GM21619 (cell line): Measurements from ENCODE around the gene GPRC5B.

Source experiments
- ATAC-seq: cut with Tn5 transposase; IDR thresholded peaks from one replicate; pipeline ENCODE4 v1.9.1; 2021; ENCODE audit not compliant: unreplicated experiment

GPRC5B gene

GRCh38 chr16:19874026-19874425 is 10.6 kb downstream of the GPRC5B start:
- no peak for ATAC-seq

DNA sequence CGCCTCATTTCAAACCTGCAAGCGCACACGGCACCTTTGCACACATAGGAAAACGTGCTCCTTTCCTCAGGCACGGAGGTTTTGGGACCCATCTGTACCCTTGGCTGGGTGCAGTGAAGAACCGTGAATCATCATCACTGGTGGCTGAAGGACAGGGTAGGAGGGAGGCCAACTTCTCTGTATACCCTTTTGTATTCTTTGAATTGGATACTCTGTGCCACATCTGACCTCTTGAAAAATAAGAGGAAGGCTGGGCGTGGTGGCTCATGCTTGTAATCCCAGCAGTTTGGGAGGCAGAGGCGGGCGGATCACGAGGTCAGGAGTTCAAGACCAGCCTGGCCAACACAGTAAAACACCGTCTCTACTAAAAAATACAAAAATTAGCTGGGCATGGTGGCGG is 11.7 kb downstream of the GPRC5B start:
- ATAC-seq = no peak

DNA sequence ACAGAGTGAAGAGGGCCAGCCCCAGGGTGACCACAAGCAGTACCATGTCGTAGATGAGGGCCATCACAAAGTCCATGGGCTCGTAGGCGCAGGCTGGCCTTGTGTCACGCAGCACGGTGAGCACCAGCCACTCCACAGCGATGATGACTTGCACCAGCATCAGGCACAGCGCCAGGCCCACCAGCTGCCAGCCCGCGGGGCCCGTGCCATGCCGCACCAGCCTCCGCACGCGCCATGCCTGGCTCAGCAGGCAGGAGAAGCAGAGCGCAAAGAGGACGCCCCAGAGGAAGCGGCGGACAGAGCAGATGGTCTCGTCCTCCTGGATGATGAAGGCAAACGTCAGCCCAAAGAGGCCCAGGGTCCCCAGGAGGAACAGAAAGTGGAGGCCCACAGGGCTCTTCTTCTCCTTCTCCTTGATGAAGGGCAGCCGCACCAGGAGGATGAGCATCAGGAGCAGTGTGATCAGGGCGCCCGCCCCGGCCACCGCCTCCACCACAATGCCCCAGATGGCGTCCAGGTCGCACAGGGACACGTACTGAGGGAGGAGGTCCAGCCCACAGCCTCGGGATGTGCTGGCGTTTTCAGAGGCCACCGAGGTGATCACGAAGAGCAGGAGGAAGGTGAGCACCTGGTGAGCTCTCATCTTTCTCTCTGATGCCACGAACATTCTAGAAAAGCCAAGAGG is 12.3 kb downstream of the GPRC5B start:
- no peak for ATAC-seq

GRCh38 chr16:19871721-19872120 is 12.9 kb downstream of the GPRC5B start:
- no peak for ATAC-seq

DNA sequence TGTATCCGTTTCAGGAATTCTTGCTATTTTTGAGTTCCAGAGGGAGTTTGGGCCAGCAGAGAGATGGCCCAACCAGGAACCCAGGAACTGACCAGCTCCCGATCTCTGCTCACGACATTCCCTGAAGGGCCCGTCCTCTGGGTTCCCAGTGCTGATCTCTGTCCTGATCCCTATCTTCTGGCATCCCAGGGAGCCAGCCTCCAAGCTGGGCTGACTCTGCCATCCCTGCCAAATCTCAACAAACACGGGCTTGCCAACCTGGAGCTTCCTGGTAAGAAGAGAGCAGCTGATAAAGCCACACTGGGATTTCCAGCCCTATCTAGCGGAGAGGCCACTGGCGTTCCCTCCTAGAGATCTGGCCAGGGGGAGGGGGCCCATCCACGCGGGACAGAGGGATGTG is 16.2 kb downstream of the GPRC5B start:
- no peak for ATAC-seq

DNA sequence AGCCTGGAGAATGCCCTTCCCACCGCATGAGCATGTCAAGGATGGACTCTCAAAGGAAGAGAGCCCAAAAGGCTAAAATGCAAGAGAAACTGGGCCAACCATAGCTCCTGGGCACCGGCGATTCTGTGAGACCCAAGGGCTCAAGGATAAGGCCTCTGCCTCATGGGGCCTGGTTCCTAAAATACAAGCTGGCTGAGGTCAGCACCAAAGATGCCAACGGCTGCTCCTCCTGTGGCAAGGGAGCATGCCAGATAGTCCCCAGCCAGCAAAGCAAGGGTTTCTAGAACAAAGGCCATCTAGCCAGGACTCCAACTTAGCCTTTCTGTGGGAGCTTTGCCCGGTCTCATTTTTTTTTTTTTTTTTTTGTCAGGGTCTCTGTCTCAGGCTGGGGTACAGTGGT is 20.1 kb downstream of the GPRC5B start:
- ATAC-seq = no peak

- no peak for ATAC-seq
Observed at GRCh38 chr16:19863990-19864389, 20.7 kb downstream of the GPRC5B start.

DNA sequence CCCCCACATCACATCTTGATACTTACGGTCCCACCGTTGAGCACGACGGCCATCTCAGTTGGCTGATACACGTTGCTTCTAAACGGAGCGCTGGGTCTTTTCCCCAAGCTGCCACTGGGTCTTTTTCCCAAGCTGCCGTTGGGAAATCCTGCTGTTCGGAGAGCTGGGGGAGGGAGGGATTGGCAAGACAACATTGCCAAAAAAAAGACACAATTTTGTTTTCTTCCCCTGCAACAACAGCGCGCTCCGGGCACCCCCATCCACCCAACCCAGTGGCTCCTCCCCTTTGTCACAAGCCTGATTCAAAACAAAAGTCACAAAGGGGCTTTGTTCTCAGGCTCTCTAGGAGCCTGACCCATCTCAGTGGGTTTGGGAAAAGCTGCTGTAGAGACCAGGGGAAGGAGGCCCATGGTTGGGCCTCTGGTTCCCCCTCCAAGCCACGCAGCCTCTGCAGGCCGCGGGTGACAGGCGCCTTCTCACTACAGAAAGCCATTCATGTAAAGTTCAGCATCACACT is 22.8 kb downstream of the GPRC5B start:
- no peak for ATAC-seq

DNA sequence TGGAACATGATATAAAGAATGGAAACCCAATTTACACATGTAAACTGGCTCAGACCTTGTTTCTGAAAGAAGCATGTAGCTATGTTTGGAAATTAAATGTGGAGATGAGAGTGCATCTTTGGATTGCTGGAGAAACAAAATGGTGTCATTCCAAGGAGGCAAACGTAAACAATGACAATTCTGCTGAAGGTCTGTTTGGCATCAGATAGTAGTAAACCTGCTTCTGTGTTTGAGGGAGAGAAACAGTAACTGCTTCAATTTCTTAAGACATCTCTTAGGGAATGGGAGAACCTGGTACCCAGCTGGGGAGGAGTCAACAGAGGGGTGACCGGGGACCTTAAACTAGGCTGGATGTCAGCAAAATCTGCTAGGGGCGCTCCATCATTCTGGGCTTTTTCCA is 23.5 kb downstream of the GPRC5B start:
- no peak for ATAC-seq

DNA sequence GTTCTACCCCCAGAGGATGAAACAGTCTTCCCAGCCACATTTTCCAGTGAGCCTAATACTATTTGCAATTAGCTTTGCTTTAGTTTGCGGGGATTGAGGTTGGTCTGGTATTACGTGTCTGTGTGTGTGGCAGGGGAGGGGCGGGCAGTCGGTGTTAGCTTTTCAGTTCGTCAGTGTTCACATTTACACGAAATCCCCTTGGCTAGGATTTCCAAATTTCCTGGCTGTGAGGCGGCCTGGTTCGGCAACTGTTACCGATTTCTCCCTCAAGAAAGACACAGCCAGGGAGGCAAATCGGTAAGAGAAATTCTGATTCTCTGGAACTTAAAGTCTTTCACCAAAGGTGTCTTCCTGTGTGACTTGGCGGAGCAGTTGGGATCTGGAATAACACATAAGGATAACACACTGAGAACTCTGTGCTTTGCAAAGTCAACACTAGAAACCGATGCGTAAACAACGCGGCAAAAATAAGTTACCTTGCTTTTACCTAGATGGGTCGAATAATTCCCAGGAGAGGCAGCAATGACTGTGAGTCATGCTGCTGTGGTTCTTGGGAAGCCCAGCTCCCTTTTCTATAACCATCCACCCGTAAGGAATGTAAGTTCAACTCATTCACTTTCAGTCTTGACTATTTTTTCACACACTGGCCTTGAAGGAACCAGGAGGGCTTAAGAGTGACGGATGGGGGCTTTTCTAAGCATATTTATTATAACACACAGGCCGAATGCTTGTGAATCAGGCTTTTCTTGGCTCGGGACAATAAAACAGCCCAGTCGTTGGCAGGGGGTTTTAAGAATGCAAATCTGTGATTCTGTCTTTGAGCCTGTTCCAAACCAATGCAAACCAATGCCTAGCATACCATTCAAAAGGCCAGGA is 24.2 kb downstream of the GPRC5B start:
- ATAC-seq = no peak

DNA sequence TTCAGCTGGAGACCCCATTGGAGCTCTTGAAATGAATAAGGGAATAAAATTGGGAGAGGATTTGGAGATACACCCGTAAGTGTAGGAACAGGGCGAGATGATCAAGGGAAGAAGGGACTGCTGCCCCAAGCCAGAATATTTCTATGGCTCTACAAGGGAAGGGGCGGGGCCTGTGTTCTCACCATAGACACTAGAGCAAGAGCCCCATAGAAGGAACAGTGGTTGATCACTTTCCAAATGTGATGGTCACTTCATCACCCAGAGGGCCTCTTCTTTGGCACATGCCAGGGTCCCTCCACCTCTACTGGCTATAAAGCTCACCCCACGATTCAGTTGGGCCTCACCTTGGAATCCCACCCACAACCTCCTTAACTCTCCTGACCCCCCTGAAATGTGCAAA is 25.0 kb downstream of the GPRC5B start:
- no peak for ATAC-seq

- ATAC-seq = no peak
Observed at GRCh38 chr16:19859166-19859565, 25.5 kb downstream of the GPRC5B start.

GRCh38 chr16:19858340-19859018 is 26.2 kb downstream of the GPRC5B start:
- no peak for ATAC-seq

DNA sequence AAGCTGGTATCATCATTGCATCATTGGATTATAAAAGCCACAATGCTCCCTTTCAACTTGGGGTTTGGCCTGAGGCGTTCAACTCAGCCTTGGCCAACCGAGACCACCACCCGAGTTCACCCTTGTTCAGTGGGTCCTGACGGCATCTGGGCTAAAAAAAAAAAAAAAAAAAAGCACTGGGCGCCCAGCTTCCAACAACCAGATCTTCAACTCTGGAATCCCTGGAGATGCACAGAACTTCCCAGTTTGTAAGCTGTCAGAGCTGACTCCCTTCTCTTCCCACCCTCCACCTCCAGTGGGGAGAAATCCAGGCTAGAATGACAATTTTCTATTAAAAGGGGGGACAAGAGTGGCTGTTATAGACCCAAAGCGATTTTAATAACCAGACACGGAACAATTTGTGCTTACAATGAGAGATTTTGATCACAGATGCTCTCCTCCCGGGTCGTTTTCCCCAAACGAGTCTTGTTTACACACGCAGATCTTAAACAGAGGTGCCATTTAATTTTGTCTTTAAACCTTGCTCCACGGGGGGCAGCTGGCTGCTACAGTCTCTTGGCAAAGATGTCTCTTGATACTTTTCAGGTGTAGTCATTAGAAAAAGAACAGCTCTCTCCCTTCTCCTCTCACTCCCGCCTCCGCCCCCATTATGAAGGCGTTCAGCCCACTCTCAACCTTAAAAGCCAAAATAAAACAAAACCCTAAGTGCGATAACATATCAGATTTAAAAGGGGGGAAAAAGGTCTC is 26.9 kb downstream of the GPRC5B start:
- no peak for ATAC-seq

DNA sequence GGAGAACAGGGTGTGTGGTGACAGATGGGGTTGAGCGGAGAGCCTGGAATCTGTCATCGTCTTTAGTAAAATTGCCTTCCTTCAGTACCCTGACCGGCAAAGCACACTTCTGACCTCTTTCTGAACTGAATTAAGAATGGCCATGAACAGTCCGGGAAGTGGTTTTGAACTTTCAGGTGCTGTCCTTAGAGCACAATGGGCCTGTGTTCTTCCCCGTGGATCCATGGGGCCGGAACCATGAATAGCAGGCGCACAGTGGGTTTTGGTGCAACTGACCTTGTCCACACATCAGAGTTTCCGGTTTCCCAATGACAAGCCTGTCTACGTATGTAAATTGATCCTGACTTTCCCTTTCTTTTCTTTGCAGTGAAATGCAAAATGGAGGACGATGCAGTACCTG is 28.5 kb downstream of the GPRC5B start:
- ATAC-seq = no peak

GRCh38 chr16:19854543-19854876 is 30.1 kb downstream of the GPRC5B start:
- ATAC-seq = no peak

- ATAC-seq = no peak
Observed at GRCh38 chr16:19853742-19854542, 30.7 kb downstream of the GPRC5B start.

DNA sequence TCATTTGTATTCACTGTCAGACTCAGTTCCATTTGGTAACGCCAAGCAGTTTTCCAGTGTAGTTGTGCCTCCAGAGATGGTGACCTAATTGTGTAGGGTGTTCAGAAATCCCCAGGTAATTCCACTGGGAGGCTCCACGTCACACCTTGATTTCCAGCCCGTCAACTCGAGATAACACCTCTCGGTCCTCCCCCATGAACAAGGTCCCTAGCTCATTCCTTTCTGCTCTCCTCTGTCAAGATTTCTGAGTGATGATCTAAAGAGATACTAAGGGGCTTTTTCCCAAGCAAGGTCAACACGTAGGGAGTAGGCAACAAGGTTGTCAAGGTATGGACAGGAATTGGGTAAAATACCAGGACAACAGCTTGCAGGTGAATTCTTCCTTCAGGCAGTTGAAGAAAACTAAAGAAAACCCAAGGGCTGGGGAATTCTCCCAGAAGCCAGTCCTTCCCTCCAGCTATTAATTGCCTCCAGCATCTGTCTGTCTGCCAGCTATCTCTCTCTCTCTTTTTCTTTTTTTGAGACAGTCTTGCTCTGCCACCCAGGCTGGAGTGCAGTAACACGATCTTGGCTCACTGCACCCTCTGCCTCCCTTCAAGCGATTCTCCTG is 31.4 kb downstream of the GPRC5B start:
- ATAC-seq = no peak

GRCh38 chr16:19851476-19851875 is 33.2 kb downstream of the GPRC5B start:
- no peak for ATAC-seq
